ENCODE measurements around the gene VRK1.

DNA sequence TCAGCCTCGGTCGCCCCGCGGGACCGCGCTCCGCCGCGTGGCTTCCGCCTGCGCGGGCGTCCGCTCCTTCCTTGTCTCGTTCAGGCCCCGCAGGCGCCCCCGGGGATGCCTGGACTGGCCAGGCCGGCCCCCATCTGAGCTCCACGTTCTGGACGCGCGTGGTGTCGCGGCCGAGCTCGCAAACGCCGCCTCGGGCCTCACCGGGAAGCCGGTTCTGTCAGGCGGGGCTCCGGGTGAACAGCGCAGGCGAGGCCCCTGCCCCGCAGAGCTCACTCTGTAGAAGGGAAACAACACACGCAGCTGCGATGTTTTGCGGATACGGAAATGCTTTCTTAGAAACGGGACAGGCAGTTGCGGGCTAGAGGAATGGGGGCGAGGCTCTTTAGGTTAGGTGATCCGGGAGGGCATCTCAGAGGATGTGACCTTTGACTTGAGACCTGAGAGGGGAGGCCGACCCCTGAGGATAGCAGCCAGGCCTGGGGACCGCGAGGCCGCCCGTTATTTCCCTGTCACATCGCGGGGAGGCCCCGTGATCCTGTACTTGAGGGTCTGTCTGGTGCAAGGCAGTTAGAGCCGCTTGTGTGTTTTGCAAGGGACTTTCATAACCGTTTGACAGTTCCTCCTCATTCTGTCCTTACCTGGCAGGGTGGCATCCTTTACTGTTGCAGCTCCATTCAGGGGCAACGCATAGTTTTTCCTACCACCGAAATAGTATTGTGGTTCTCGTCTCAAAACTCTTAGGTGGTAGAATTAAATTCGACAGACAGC lies 584 bp downstream of the VRK1 start:
- no peak for TF ChIP-seq ZNF274 (IDR thresholded peaks at IDR 0.05; ENCODE audit: insufficient read depth, insufficient read length)
- no peak for TF ChIP-seq SMAD1 (IDR thresholded peaks at IDR 0.05; ENCODE audit: low read depth, partially characterized antibody)
- no peak for TF ChIP-seq MXI1 (IDR thresholded peaks at IDR 0.05; ENCODE audit: low read depth, low read length)
- TF ChIP-seq EGR1 (IDR thresholded peaks at IDR 0.05; ENCODE audit: borderline replicate concordance in 1 of 2, low read depth in 2 of 2, low read length in 2 of 2): 0 out of 3 replicates have a peak, but pooled peaks of 1 of the 2 experiments have one; percentile 9
- TF ChIP-seq, protein P1, sequence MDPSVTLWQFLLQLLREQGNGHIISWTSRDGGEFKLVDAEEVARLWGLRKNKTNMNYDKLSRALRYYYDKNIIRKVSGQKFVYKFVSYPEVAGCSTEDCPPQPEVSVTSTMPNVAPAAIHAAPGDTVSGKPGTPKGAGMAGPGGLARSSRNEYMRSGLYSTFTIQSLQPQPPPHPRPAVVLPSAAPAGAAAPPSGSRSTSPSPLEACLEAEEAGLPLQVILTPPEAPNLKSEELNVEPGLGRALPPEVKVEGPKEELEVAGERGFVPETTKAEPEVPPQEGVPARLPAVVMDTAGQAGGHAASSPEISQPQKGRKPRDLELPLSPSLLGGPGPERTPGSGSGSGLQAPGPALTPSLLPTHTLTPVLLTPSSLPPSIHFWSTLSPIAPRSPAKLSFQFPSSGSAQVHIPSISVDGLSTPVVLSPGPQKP (IDR thresholded peaks at IDR 0.05; ENCODE audit: low read depth, low read length): no peak
- peak; percentile 50; the same call in 1 of the 2 replicates for TF ChIP-seq POLR2A (IDR thresholded peaks at IDR 0.05; ENCODE audit: low read depth, low read length)
- TF ChIP-seq, protein P2, sequence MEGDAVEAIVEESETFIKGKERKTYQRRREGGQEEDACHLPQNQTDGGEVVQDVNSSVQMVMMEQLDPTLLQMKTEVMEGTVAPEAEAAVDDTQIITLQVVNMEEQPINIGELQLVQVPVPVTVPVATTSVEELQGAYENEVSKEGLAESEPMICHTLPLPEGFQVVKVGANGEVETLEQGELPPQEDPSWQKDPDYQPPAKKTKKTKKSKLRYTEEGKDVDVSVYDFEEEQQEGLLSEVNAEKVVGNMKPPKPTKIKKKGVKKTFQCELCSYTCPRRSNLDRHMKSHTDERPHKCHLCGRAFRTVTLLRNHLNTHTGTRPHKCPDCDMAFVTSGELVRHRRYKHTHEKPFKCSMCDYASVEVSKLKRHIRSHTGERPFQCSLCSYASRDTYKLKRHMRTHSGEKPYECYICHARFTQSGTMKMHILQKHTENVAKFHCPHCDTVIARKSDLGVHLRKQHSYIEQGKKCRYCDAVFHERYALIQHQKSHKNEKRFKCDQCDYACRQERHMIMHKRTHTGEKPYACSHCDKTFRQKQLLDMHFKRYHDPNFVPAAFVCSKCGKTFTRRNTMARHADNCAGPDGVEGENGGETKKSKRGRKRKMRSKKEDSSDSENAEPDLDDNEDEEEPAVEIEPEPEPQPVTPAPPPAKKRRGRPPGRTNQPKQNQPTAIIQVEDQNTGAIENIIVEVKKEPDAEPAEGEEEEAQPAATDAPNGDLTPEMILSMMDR (IDR thresholded peaks at IDR 0.05 in 2 of 3, conservative IDR thresholded peaks at IDR 0.05 in 1 of 3; ENCODE audit: control insufficient read depth in 2 of 3, extremely low read depth in 1 of 3, insufficient read depth in 1 of 3, low read depth in 3 of 3, low read length in 3 of 3): no peak

Measured in GM12878 (cell line).